Neuronal stem cell (in vitro differentiated cells): Measurements from ENCODE around the gene CHAD.

Experiments used
- DNase-seq: peaks from one replicate; pipeline ENCODE4 v3.0.0-alpha.2; 2013; ENCODE audit warnings: low spot score
- H2AFZ ChIP-seq: one replicate; pipeline ENCODE4 v1.6.1; 2013; ENCODE audit warnings: mild to moderate bottlenecking, low read length, inconsistent platforms
- H2AK5ac ChIP-seq: 2 replicates; pipeline ENCODE4 v1.6.1; 2013; ENCODE audit warnings: low read depth, mild to moderate bottlenecking, inconsistent platforms, low read length, moderate library complexity, mixed read lengths
- H2BK120ac ChIP-seq: 2 replicates; pipeline ENCODE4 v1.6.1; 2013; ENCODE audit warnings: low read depth, mild to moderate bottlenecking, inconsistent platforms, low read length, moderate library complexity, mixed read lengths
- H2BK12ac ChIP-seq: one replicate; pipeline ENCODE4 v1.6.1; 2013; ENCODE audit warnings: low read length, inconsistent platforms
- H2BK15ac ChIP-seq: 2 replicates; pipeline ENCODE4 v1.6.1; 2013; ENCODE audit warnings: mild to moderate bottlenecking, low read length, inconsistent platforms, mixed read lengths
- H2BK5ac ChIP-seq: one replicate; pipeline ENCODE4 v1.6.1; 2013; ENCODE audit warnings: inconsistent platforms, mild to moderate bottlenecking, low read length, moderate library complexity
- H3K14ac ChIP-seq: one replicate; pipeline ENCODE4 v1.6.1; 2013; ENCODE audit warnings: low read length, inconsistent platforms
- H3K18ac ChIP-seq: 2 replicates; pipeline ENCODE4 v1.6.1; 2013; ENCODE audit warnings: low read length, inconsistent platforms
- H3K23ac ChIP-seq: 2 replicates; pipeline ENCODE4 v1.6.1; 2013; ENCODE audit warnings: low read depth, mild to moderate bottlenecking, mixed read lengths, low read length, inconsistent platforms; ENCODE audit not compliant: poor library complexity
- H3K27ac ChIP-seq: replicated peaks from 3 replicates; pipeline ENCODE4 v1.5.1; 2013; ENCODE audit warnings: low read length, inconsistent platforms
- H3K27me3 ChIP-seq, 3 experiments: 2 replicates each; pipeline ENCODE4 v1.6.1; 2013; ENCODE audit warnings: low read length in 3 of 3, mild to moderate bottlenecking in 2 of 3, inconsistent platforms in 1 of 3, low read depth in 1 of 3, mixed read lengths in 1 of 3, moderate library complexity in 1 of 3; ENCODE audit not compliant: control insufficient read depth in 3 of 3, insufficient read depth in 3 of 3
- H3K36me3 ChIP-seq, 2 donors: replicated peaks in 1 of 2; 2 replicates each; pipeline ENCODE4 v1.6.1; 2013; ENCODE audit warnings: low read length in 2 of 2; ENCODE audit not compliant: control insufficient read depth in 2 of 2, insufficient read depth in 2 of 2
- H3K4ac ChIP-seq: 2 replicates; pipeline ENCODE4 v1.6.1; 2013; ENCODE audit warnings: inconsistent platforms, mild to moderate bottlenecking, low read length, moderate library complexity
- H3K4me1 ChIP-seq, 2 donors: 1 replicate in 1 of 2; 2 replicates in 1 of 2; pipeline ENCODE4 v1.6.1; 2013; ENCODE audit warnings: low read length in 2 of 2, low read depth in 1 of 2; ENCODE audit not compliant: control insufficient read depth in 2 of 2, insufficient read depth in 1 of 2
- H3K4me2 ChIP-seq: one replicate; pipeline ENCODE4 v1.6.1; 2013; ENCODE audit warnings: mild to moderate bottlenecking, low read length, inconsistent platforms; ENCODE audit not compliant: insufficient read depth, poor library complexity, severe bottlenecking
- H3K4me3 ChIP-seq, 2 donors: 2 replicates each; pipeline ENCODE4 v1.5.1; 2013; ENCODE audit warnings: low read length in 2 of 2, mild to moderate bottlenecking in 2 of 2, inconsistent platforms in 1 of 2, moderate library complexity in 1 of 2
- H3K79me1 ChIP-seq: one replicate; pipeline ENCODE4 v1.6.1; 2013; ENCODE audit warnings: low read depth, mild to moderate bottlenecking, inconsistent platforms, low read length, moderate library complexity
- H3K9ac ChIP-seq: one replicate; pipeline ENCODE4 v1.6.1; 2013; ENCODE audit warnings: mild to moderate bottlenecking, low read depth, low read length, inconsistent platforms; ENCODE audit not compliant: poor library complexity
- H3K9me3 ChIP-seq, 2 donors: replicated peaks in 1 of 2; 2 replicates each; pipeline versions ENCODE3 to v1.6.1; 2013; ENCODE audit warnings: low read length in 2 of 2, mild to moderate bottlenecking in 2 of 2, inconsistent platforms in 1 of 2, low read depth in 1 of 2, mixed read lengths in 1 of 2, moderate library complexity in 1 of 2; ENCODE audit not compliant: control insufficient read depth in 2 of 2, insufficient read depth in 1 of 2
- H4K8ac ChIP-seq: one replicate; pipeline ENCODE4 v1.6.1; 2013; ENCODE audit warnings: low read depth, mild to moderate bottlenecking, inconsistent platforms, low read length, moderate library complexity
- H4K91ac ChIP-seq: one replicate; pipeline ENCODE4 v1.6.1; 2013; ENCODE audit warnings: low read length, low read depth, mild to moderate bottlenecking, inconsistent platforms; ENCODE audit not compliant: poor library complexity
- WGBS, 2 donors: extraction: QIAGEN DNeasy Blood & Tissue Kit; methylation state at CpG; one replicate each; pipeline ENCODE4 v1.1.7; 2013; ENCODE audit warnings: missing lambda C conversion rate in 2 of 2, mixed read lengths in 1 of 2; ENCODE audit not compliant: insufficient read length in 2 of 2, insufficient replicate concordance in 1 of 2; ENCODE audit errors: extremely low coverage in 2 of 2; 5-methylcytosine and 5-hydroxymethylcytosine counted together

CHAD gene

DNA sequence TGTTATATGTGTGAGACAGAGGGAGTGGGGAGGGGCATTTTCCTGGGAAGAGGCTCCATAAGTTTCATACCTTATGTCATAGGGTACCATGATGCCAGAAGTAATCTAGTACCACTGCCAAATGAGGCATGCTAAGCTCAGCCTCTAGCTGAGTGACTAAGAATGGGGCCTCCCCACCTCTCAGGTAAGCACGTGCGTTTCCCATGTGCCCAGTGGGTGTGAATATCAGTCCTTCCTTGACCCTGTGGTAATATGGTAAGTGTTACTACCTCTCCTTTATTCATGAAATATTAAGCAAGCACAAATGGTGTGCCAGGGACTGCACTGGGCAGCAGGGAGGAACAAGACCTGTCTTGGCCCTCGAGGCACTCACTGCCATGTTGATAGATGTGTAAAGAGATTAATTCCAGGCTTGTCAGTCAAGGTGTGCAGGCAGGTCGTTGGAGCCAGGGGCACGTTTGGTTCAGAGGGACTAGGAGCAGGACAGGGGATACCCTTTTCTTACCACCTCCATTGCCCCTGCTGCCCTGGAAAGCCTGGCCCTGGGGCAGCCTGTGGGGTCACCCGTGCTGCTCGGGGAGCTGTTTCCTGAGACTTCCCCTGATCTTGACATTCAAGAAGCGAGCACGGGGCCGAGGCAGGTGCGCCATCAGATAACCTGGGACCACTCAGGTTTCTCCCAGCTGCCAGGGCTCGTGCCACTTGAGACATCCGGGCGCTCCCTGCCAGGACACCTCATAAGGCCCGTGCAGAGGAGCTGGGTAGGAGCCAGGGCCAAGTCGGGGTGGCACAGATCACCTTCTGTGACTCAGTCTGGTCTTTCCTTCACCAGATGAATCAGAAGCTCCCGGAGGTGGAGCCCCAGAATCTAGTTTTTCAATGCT is 18.8 kb upstream of the CHAD start:
- no peak overlapping the region for H3K4me3 ChIP-seq

DNA sequence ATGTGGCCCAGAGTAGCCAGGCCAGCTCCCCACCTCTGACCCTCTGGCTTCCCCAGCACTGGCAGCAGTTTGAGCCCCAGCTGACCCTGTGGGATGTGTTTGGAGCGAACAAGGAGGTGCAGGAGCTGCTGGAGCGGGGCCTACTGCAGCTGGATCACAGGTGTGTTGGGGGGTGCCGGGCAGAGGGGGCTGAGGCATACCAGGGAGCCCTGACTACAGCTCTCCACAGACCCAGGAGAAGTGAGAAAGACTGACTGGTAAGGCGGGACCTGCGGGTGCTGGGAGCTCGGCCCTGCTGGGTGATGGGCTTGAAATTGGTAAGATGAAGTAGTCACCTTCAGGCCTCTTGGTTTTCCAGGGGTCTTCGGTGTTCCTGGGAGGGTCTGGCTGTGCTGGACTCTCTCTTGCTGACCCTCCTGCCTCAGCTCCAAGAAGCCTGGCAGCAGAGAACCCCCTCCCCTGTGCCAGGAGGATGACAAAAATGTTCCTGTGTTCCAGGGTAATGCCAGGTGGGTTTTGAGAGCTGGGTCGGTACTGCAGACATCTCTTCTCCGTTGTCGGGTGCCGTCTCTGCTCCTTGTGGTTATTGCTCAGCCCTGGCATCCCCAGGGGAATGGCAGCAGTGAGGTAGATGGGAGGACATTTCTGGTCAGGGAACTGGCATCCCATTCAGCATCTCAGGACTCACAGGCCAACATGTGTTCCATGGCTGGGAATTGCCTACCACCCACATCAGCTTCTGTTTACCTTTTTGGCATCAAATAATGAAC is 15.9 kb upstream of the CHAD start:
- peak overlapping the region; percentile 43 for H2BK5ac ChIP-seq
- no peak overlapping the region for H3K4ac ChIP-seq
- no peaks in the 10 kb centered on the region for H3K9me3 ChIP-seq
- H4K8ac ChIP-seq = peak overlapping the region; percentile 49
- H3K23ac ChIP-seq = no peak overlapping the region
- H4K91ac ChIP-seq = no peak overlapping the region
- no peak overlapping the region for H3K4me3 ChIP-seq
- no peak overlapping the region for H2BK12ac ChIP-seq
- no peak overlapping the region for H3K14ac ChIP-seq
- no peak overlapping the region for H3K18ac ChIP-seq
- H3K36me3 ChIP-seq = peaks cover 2 to 18% of the 10 kb centered on the region in 2 donors
- H2BK15ac ChIP-seq = no peak overlapping the region
- no peak overlapping the region for H2AK5ac ChIP-seq
- DNase-seq = no peak
- no peak overlapping the region for H2AFZ ChIP-seq
- no peak overlapping the region for H3K4me2 ChIP-seq
- no CpG with 5 or more reads among the region's 11 CpGs for WGBS, 2 donors
- H2BK120ac ChIP-seq = no peak overlapping the region
- H3K79me1 ChIP-seq = no peaks in the 10 kb centered on the region
- no peaks in the 10 kb centered on the region for H3K27me3 ChIP-seq
- no peak overlapping the region for H3K27ac ChIP-seq
- H3K4me1 ChIP-seq = peaks cover 2 to 3% of the 10 kb centered on the region in 2 donors
- no peak overlapping the region for H3K9ac ChIP-seq

More for the DNA sequence above, 18.8 kb upstream of the CHAD start:
- Histone ChIP-seq H3K14ac (no peak overlapping the region), H3K18ac (no peak overlapping the region), H4K8ac (no peak overlapping the region), H3K9ac (no peak overlapping the region), H2AFZ (no peak overlapping the region), H3K4me1 (no peaks in the 10 kb centered on the region), H3K23ac (no peak overlapping the region), H3K27ac (no peak overlapping the region), H2BK12ac (no peak overlapping the region), H3K9me3 (no peaks in the 10 kb centered on the region), H2AK5ac (no peak overlapping the region), H4K91ac (no peak overlapping the region), H2BK5ac (no peak overlapping the region), H2BK15ac (no peak overlapping the region), H3K4me2 (no peak overlapping the region), H3K36me3 (peaks cover 2 to 15% of the 10 kb centered on the region in 2 donors), H3K79me1 (no peaks in the 10 kb centered on the region), H3K4ac (no peak overlapping the region), H2BK120ac (no peak overlapping the region), H3K27me3 (no peaks in the 10 kb centered on the region)
- WGBS, 2 donors = no CpG with 5 or more reads among the region's 17 CpGs
- DNase-seq = no peak

DNA sequence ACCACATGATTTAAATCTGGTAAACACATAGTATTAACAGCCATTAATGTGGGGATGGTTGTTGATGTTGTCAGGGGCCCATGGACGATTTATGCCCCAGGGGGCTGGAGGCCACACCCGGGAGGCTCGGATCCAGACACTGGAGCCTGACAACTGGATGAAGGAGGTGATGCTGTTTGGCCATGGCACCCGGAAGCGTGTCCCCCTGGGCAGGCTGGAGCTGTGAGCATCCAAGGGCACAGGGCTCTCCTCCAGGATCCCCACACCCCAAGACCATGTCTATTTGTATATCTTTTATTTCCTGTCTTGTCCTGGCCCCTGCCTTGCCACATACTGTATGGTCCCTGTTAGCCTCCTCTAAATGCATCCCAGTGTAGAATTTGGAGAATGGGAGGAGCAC is 14.6 kb upstream of the CHAD start:
- Histone ChIP-seq H4K91ac (no peak overlapping the region), H3K4me3 (no peak overlapping the region), H3K18ac (no peak overlapping the region), H3K9ac (no peak overlapping the region), H3K79me1 (no peaks in the 10 kb centered on the region), H3K27me3 (no peaks in the 10 kb centered on the region), H3K14ac (no peak overlapping the region), H2AK5ac (no peak overlapping the region), H3K9me3 (no peaks in the 10 kb centered on the region), H2BK12ac (no peak overlapping the region), H4K8ac (no peak overlapping the region), H2BK15ac (no peak overlapping the region), H3K4ac (no peak overlapping the region), H2BK120ac (no peak overlapping the region), H2BK5ac (no peak overlapping the region), H3K4me2 (no peak overlapping the region), H3K4me1 (peaks cover 4 to 5% of the 10 kb centered on the region in 2 donors), H3K36me3 (peaks cover 2 to 18% of the 10 kb centered on the region in 2 donors), H2AFZ (no peak overlapping the region), H3K23ac (no peak overlapping the region), H3K27ac (no peak overlapping the region)
- WGBS, 2 donors = no CpG with 5 or more reads among the region's 5 CpGs
- DNase-seq = no peak

DNA sequence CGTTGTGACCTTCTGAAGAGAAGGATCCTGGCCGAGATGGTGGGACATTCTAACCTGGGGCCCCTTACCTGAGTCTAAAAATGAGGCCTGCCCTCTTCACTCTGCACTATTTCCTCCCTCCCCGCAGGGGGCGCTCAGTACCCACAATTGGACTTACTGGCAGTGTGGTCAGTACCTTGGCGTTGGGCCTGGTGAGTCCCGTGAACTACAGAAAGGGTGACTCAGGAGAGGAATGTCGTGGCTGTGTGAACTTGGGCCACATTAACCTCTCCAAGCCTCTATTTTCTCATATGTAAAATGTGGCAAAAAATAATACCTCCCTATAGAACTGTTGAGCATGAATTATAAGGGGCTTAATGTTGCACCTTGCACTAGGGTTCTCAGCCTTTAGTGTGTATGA is 13.8 kb upstream of the CHAD start:
- Histone ChIP-seq H3K9me3 (no peaks in the 10 kb centered on the region), H2AK5ac (peak overlapping the region; percentile 67), H3K14ac (no peak overlapping the region), H3K27ac (no peak overlapping the region), H2BK12ac (no peak overlapping the region), H2BK15ac (no peak overlapping the region), H3K79me1 (no peaks in the 10 kb centered on the region), H3K4me1 (peaks cover 5 to 7% of the 10 kb centered on the region in 2 donors), H4K91ac (no peak overlapping the region), H3K4me2 (no peak overlapping the region), H2AFZ (peak overlapping the region; percentile 42), H3K23ac (peak overlapping the region; percentile 26), H3K18ac (no peak overlapping the region), H2BK120ac (no peak overlapping the region), H4K8ac (no peak overlapping the region), H3K9ac (no peak overlapping the region), H2BK5ac (no peak overlapping the region), H3K4ac (no peak overlapping the region), H3K27me3 (peaks cover 0 to 2% (median 0%) of the 10 kb centered on the region in 3 experiments), H3K4me3 (no peak overlapping the region), H3K36me3 (peaks cover 2 to 18% of the 10 kb centered on the region in 2 donors)
- WGBS, 2 donors = no CpG with 5 or more reads among the region's 7 CpGs
- peak; percentile 76 for DNase-seq
